GM12875 (cell line): Measurements from ENCODE around the gene PDLIM7.
A peak's percentile ranks its signal among the peaks of the same experiment; 100 is the strongest.

Experiments used
- H3K4me3 ChIP-seq: one replicate; pipeline ENCODE4 v1.5.1; 2011; ENCODE audit warnings: low read depth, low read length, control low read depth
- CTCF ChIP-seq: IDR thresholded peaks from 2 replicates; pipeline ENCODE4 v1.5.1; 2011; ENCODE audit warnings: low read depth, mild to moderate bottlenecking, control low read depth, inconsistent platforms, low read length, moderate library complexity, borderline replicate concordance; ENCODE audit not compliant: insufficient read depth

Gene PDLIM7

GRCh38 chr5:177497292-177498012, at the start of gene PDLIM7:
Gene PDLIM7, minus strand, starts transcription at chr5:177497604. Its CDS starts 1,092 bp downstream, at chr5:177496512.
- no peak for TF ChIP-seq CTCF
- peak within 1 kb of the TSS; percentile 70 for H3K4me3 ChIP-seq

GRCh38 chr5:177546258-177546741, 48.9 kb upstream of the PDLIM7 start:
- H3K4me3 ChIP-seq, result no peak overlapping the region
- TF ChIP-seq CTCF, result no peak

- TF ChIP-seq CTCF, result no peak
- H3K4me3 ChIP-seq, result no peak overlapping the region
Measured at GRCh38 chr5:177545487-177546257, 48.3 kb upstream of the PDLIM7 start.

GRCh38 chr5:177542816-177543465, 45.5 kb upstream of the PDLIM7 start:
- TF ChIP-seq CTCF, result no peak
- H3K4me3 ChIP-seq, result no peak overlapping the region

- TF ChIP-seq CTCF, result no peak
- no peak overlapping the region for H3K4me3 ChIP-seq
Measured at GRCh38 chr5:177540438-177540837, 43.0 kb upstream of the PDLIM7 start.

- no peak for TF ChIP-seq CTCF
Measured at GRCh38 chr5:177539411-177539810, 42.0 kb upstream of the PDLIM7 start.

More at GRCh38 chr5:177539411-177539810, 42.0 kb upstream of the PDLIM7 start:
- H3K4me3 ChIP-seq, result no peak overlapping the region
